Activated naive CD4-positive, alpha-beta T cell treated with anti-CD3 and anti-CD28 coated beads, Interleukin-2, amount 50 U/mL, for 72 hours (primary cell): ENCODE data around the gene SERPINA3. TPM values are rescaled to one million over a fixed set of nuclear protein-coding genes. Genes with fewer than 3 reads are reported as not detected.

Experiments
- ATAC-seq, 2 donors: fragments of 150-1000 bp; cut with Tn5 transposase; 2 replicates each; pipeline ENCODE4 v1.10.0; 2021; ENCODE audit warnings: mild to moderate bottlenecking in 2 of 2, moderate library complexity in 2 of 2
- DNase-seq, 2 donors: peaks; one replicate each; pipeline ENCODE4 v3.0.0; 2021 to 2022; ENCODE audit warnings: low spot score in 2 of 2
- H3K27ac Mint-ChIP-seq, 2 donors: one replicate each; pipeline ENCODE4 v1.8.0; 2022; ENCODE audit warnings: mild to moderate bottlenecking in 2 of 2, mixed read lengths in 2 of 2
- H3K36me3 Mint-ChIP-seq, 2 donors: one replicate each; pipeline ENCODE4 v1.8.0; 2022; ENCODE audit warnings: mixed read lengths in 2 of 2
- H3K9me3 Mint-ChIP-seq, 2 donors: one replicate each; pipeline ENCODE4 v1.8.0; 2022; ENCODE audit warnings: mixed read lengths in 2 of 2
- total RNA-seq, 2 donors: library from RNA; stranded (reverse); gene quantifications; one replicate each; pipeline ENCODE4 v1.2.3, GENCODE V29; 2022

Gene SERPINA3
- total RNA-seq, 2 donors from 2014 or later, result not detected

DNA sequence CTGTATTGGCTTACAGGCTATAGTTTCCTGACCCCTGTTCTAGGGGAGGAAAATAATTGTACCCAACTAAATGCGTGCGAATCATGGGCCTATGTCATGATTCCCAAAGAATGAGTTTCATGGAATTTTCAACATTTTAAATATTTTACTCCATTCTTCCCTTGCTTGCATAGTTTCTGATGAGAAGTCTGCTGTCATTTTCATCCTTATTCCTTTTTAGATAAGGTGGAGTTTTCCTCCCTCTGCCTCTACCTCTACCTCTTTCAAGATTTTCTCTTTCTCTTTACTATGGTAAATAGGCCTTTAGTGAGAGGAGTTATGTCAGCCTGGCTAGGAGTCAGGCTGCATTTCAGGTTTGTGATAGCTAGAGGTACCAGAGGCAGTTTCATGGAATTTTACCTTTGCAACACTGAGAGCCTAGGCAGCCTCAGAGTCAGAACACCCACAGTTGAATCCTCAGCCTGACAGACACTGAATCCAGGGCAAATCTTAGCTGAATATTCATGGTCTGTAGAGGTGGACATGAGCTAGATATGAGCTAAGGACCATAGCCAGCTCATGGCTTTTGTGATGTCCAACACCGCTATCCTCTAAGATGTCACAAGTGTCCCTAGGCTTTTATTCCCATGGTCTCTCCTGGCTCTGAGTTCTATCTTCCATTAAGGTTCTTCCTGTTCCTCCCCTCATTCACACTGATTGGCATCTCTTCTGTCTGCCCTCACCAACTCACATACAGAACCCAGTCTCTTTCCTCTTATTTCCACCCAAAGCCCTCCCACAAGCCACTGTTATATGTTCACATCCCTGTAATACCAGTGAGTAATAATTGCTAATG is 6.0 kb downstream of the SERPINA3 start:
- DNase-seq, result no peak
- H3K27ac Mint-ChIP-seq, result no peak overlapping the region
- H3K36me3 Mint-ChIP-seq, result peaks cover 0 to 27% of the 10 kb centered on the region in 2 donors
- ATAC-seq, result no peak
- peaks cover 0 to 31% of the 10 kb centered on the region in 2 donors for H3K9me3 Mint-ChIP-seq

DNA sequence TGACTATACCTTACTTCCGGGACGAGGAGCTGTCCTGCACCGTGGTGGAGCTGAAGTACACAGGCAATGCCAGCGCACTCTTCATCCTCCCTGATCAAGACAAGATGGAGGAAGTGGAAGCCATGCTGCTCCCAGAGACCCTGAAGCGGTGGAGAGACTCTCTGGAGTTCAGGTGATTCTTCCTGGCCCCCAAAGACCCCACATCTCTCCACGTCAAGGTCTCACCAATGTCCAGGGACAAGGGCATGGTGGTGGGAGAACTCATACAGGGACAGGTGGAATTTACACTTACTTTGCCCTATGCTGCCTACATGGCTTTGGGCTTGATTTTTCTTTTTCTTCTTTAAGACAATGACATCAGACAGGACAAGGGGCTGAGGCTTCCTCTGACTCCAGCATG is 7.1 kb downstream of the SERPINA3 start:
- Mint-ChIP-seq H3K27ac (no peak overlapping the region), H3K9me3 (peaks cover 0 to 31% of the 10 kb centered on the region in 2 donors), H3K36me3 (peaks cover 0 to 27% of the 10 kb centered on the region in 2 donors)
- no peak for DNase-seq
- ATAC-seq, result no peak

DNA sequence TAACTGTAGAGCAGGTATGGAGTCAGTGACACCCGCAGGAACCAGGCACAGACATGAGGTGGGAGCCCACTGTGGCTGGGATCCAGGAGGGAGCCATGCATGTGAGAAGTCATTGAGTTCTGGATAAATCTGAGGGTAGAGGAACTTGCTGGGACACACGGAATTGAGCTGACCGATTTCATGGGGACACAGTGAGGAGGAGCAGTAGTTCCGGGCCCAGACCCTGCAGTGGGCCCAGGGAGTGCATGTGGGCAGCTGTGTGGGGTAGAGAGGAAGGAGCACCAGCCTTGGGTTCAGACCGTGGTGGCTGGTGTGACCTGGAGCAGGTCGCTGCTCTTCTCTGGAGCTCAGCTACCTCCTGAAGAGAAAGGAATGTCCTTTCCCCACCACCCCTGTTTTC is 8.4 kb downstream of the SERPINA3 start:
- ATAC-seq (no peak), DNase-seq (no peak)
- peaks cover 0 to 27% of the 10 kb centered on the region in 2 donors for H3K36me3 Mint-ChIP-seq
- peaks cover 0 to 31% of the 10 kb centered on the region in 2 donors for H3K9me3 Mint-ChIP-seq
- H3K27ac Mint-ChIP-seq, result no peak overlapping the region

DNA sequence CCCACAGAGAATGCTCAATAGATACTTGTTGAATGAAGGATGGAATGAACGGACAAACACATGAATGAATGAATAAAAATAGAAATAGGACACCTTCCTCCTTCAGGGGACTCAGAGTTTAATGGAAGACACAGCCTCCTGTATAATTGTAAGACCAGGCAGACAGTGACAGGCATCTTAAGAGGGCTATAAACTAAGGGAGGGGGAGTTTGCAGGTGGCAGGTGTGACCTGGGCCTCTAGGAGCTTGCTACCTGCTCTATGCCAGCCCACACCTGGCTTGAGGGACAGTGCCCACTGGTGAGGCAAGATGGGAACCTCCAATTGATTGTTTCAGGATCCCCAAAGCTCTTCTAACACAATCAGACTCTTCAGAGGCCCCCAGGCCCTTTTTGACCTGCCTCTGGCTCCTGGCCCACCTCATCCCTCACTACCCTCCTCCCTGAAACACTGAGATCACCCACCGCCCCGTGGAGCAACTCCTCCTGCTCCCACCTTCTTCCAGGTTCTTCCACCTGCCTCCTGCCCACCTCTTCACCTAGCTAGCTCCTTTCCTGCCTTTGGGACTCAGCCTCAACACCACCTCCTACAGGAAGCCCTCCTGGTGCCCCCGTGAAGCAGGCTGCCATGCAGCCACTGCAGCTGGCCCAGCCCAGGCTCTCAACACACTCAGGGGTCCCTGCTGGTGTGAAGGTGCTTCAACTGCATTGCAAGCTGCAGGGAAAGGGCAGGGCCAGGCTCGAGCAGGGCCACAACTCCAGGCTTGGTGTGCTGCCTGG is 9.4 kb downstream of the SERPINA3 start:
- Mint-ChIP-seq H3K36me3 (peaks cover 0 to 27% of the 10 kb centered on the region in 2 donors), H3K9me3 (peaks cover 0 to 27% of the 10 kb centered on the region in 2 donors), H3K27ac (no peak overlapping the region)
- DNase-seq (no peak), ATAC-seq (no peak)

DNA sequence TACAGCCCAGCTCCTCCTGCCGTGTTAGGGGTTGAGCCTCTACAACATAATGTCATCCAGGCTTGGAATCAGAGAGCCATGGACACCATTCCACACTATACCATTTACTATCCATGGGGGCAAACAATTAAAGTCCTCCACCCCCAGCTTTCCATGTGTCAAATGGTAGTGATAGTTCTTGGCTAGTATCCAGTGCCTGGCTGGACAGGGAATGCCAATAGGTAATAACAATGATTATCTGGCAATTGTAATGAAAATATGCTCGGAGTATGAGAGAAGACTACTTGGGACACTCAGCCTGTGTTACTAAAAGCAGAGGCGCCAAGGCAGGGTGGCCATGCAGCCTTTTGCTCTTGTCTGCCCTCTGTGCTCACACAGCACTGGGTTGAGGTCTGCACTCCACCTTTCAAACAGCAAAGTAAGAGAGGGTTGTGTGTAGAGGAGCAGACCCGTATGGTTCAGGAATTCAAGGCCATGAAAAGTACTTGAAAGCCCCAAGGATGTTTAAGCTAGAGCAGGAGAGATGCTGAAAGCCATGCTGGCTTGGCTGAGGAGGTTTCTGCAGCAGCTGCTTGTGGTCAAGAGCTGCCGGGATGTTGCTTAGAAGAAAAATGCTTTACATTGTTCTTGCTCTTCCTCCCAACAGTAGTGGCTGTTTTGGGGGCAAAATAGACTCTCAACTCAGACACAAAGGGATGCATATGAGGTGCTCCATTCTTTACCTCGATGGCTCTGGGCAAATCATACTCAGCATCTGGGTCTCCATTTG is 10.6 kb downstream of the SERPINA3 start:
- peaks cover 0 to 17% of the 10 kb centered on the region in 2 donors for H3K9me3 Mint-ChIP-seq
- DNase-seq (no peak), ATAC-seq (no peak)
- H3K27ac Mint-ChIP-seq, result no peak overlapping the region
- H3K36me3 Mint-ChIP-seq, result peaks cover 0 to 19% of the 10 kb centered on the region in 2 donors

DNA sequence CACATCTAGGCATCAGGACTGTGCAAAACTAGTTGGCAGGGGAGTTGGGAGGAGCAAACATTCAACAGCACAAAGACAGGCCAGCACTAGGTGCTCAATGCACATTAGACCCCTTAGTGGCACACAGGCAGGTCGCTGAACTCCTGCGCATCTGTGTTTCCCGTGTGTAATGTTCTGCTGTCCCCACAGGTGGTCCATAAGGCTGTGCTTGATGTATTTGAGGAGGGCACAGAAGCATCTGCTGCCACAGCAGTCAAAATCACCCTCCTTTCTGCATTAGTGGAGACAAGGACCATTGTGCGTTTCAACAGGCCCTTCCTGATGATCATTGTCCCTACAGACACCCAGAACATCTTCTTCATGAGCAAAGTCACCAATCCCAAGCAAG is 11.2 kb downstream of the SERPINA3 start:
- Mint-ChIP-seq H3K27ac (no peak overlapping the region), H3K36me3 (peaks cover 0 to 13% of the 10 kb centered on the region in 2 donors), H3K9me3 (peaks cover 0 to 16% of the 10 kb centered on the region in 2 donors)
- DNase-seq (no peak), ATAC-seq (no peak)

DNA sequence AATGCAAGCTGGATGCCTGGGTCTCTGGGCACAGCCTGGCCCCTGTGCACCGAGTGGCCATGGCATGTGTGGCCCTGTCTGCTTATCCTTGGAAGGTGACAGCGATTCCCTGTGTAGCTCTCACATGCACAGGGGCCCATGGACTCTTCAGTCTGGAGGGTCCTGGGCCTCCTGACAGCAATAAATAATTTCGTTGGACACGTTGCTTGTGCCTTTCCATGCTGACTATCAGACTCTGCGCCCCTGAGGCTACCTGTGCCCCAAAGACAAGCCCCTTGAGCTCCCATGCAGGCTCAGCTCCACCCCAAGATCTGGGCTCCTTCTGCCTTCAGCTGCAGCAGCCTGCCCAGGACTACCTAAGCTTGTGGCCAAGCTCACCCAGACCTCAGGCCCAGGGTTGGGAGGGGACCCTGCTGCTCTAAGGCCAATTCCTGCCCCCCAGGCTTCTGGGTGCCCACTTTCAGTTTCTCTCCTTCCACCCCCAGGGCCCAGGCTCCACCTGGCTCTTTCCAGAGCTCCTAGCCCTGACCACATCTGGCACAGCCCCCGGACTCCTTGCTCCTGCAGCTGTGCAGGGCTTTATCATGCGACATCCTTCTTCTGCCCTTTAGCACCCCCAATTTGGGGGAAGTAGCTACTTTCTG is 11.8 kb downstream of the SERPINA3 start:
- Mint-ChIP-seq H3K36me3 (peaks cover 0 to 8% of the 10 kb centered on the region in 2 donors), H3K27ac (no peak overlapping the region)
- no peak for ATAC-seq

DNA sequence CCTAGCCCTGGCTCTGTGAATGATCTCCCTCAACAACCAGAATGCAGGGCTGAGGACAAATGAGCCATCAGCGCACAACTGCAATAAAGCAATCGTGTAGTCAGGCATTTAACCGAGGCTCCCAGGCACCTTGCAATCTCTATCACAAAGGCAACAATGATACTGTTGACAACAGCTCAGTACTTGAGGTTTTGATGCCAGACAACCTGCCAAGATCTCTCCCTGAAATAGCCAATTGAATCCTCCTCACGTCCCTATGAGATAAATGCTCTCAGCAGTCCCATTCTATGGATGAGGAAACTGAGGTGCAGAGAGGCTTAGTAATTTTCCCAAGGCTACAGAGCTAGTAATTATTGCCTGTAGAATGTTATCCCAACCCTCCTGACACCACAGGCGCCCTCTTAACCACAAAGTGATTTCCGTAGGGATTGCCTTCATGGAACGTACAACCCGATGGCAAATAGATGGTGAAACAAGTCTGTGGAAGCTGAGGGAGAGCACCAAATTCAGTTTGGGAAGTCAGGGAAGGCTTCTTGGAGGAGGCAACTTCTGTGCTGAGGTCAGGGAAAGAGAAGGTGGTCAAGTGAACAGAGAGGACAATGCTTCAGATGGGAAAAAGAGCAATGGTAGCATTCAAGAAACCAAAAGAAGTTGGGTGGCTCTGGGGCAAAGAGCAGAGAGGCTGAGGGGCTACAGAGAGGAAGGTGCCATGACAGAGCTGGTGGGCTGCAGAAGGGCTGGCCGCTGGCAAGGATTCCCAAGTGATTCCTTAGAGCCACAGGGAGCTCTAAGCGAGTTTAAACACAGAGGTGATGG is 12.6 kb downstream of the SERPINA3 start:
- ATAC-seq, result no peak

More for the DNA sequence above, 11.8 kb downstream of the SERPINA3 start:
- DNase-seq, result no peak
- H3K9me3 Mint-ChIP-seq, result peaks cover 0 to 10% of the 10 kb centered on the region in 2 donors

DNA sequence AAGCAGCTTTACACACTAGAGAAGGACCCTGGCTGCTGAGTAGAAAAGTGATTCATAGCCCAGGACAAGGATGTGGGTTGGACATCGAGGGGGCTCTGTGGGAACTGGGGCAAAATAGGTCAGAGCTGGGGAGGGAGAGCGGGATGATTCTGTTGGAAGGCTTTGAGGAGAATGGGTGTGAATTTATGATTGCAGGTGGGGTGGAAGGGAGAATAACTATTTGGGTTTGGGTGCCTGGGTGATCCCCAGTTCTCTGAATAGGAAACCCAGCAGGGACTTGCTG is 13.1 kb downstream of the SERPINA3 start:
- H3K9me3 Mint-ChIP-seq, result no peaks in the 10 kb centered on the region
- no peak for ATAC-seq
- no peak overlapping the region for H3K27ac Mint-ChIP-seq
- H3K36me3 Mint-ChIP-seq, result no peaks in the 10 kb centered on the region
- DNase-seq, result no peak

More for the DNA sequence above, 12.6 kb downstream of the SERPINA3 start:
- Mint-ChIP-seq H3K27ac (no peak overlapping the region), H3K9me3 (peaks cover 0 to 5% of the 10 kb centered on the region in 2 donors), H3K36me3 (peaks cover 0 to under 1% of the 10 kb centered on the region in 2 donors)
- DNase-seq, result no peak

DNA sequence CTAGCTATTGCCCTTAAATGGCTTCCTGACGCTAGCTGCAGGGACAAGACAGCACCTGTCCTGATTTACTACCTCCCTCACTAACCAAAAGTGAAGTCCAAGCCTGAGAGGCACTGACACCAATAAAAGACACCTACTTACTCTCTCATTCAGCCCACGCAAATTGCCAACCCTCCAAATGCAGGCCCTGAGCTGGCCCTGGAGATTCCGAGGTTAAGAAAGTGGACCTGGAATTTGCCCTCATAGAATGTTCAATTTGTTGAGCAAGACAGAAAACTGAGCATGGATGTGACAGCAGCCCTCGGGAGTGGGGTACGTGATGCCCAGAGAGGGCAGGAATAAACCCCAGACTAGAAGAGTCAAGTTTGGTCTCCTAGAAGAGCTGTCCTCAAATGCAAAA is 16.4 kb downstream of the SERPINA3 start:
- Mint-ChIP-seq H3K27ac (no peak overlapping the region), H3K36me3 (no peaks in the 10 kb centered on the region), H3K9me3 (no peaks in the 10 kb centered on the region)
- ATAC-seq, result no peak
- DNase-seq, result no peak

DNA sequence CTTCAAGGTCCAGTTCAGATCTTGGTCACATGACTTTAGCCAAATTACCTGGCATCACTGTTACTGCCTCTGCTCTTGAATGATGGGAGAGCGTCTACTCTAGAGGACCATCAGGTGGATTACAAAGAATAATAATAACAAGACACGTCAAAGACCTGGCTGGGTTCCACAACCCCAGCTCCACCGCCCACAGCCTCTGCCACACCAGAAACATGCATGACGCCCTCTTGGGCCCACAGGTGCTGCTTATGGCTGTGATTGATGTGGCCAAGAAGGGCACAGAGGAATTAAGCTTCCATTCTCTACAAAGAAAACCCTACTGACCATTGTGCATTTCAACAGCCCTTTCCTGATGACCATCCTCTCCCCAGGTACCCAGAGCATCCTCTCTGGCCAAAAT is 18.2 kb downstream of the SERPINA3 start:
- Mint-ChIP-seq H3K27ac (no peak overlapping the region), H3K9me3 (no peaks in the 10 kb centered on the region), H3K36me3 (no peaks in the 10 kb centered on the region)
- ATAC-seq, result no peak
- no peak for DNase-seq

DNA sequence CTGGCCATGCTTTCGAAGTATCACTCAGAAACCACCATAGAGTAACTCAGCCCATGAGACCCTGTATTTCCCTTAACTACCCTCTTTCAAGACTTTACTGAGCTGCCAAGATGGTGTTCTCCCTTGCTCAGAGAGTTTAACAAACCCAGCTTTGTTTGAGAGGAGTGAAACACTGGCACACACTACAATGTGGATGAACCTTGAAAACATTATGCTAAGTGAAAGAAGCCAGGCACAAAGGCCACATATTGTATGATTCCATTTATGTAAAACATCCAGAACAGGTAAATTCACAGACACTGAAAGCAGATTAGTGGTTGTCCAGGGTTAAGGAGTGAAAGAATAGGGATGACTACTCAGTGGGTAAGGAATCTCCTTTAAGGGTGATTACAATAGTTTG is 18.9 kb downstream of the SERPINA3 start:
- no peak for ATAC-seq
- no peaks in the 10 kb centered on the region for H3K36me3 Mint-ChIP-seq
- no peak for DNase-seq
- no peak overlapping the region for H3K27ac Mint-ChIP-seq
- H3K9me3 Mint-ChIP-seq, result no peaks in the 10 kb centered on the region

DNA sequence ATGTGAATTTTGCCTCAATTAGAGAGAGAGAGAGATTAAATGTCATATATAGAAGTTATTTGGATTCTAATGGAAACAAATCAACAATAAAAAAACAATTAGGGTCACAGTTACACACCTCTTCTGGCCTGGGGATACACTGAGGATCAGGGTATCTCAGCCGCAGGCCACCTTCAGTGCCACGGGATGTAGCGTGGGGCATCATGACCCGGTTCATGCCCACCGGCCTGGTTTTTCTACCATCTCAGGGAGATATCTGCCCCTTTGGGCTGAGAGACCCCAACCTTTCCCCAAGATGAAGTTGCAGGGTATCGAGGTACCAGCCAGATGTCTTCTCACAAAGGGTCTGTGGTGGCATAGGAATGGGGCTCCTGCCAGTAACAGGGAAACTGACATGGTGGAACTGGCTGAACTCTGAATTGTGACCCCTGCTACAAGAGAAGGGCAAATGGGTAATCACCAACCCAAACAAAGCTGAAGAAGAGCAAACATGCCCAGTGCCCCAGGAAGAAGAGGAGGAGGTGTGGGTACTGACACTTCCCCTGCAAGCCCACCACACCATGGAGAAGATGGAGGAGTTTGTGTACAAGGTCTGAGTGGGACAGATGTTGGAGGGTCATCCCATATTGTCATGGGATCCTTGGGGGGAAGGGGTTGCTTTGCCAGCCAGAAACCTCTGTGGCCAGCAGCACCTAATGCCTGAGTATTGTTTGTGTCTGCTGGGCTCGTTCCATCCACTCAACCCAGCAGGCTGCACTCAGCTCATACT is 19.5 kb downstream of the SERPINA3 start:
- ATAC-seq (no peak), DNase-seq (no peak)

DNA sequence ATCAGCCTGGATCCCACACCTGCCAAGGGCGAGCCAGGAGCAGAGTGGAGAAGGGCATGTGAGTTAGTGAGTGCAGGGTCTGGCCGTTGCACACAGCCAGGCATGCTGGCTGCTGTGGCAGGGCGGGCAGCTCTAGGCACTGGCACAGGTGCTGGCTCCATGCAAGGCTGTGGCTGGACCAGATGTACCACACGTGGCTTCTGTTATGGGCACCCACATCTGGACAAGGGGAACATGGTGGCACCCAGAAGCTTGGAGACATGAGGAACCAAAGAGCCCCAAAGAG is 20.1 kb downstream of the SERPINA3 start:
- no peak for ATAC-seq
- no peaks in the 10 kb centered on the region for H3K36me3 Mint-ChIP-seq
- no peak for DNase-seq
- H3K9me3 Mint-ChIP-seq, result no peaks in the 10 kb centered on the region
- no peak overlapping the region for H3K27ac Mint-ChIP-seq

More for the DNA sequence above, 19.5 kb downstream of the SERPINA3 start:
- H3K27ac Mint-ChIP-seq, result no peak overlapping the region
- H3K9me3 Mint-ChIP-seq, result no peaks in the 10 kb centered on the region
- no peaks in the 10 kb centered on the region for H3K36me3 Mint-ChIP-seq

DNA sequence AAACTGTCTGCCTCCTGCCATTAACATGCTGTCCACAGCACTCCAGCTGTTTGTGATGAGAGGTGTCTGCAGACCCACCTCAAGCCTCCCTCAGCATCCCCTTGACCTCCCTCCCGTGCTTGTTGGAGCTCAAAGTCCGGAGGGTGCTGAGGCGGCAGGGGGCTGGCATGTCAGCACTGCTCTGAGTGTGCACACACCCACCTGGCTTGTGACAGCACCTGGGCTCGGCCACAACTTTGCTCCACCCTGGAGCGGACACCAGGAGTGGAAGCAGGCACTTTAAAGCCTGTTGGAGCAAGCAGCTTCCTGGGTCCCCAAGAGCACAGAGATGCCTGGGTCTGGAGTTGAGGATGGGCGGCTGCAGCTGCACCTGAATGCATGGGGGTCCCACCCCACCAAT is 20.9 kb downstream of the SERPINA3 start:
- DNase-seq, result no peak
- Mint-ChIP-seq H3K36me3 (no peaks in the 10 kb centered on the region), H3K9me3 (no peaks in the 10 kb centered on the region), H3K27ac (no peak overlapping the region)
- ATAC-seq, result no peak
